EH (cell line): ENCODE measurements around the gene CEP78.
A peak's percentile ranks its signal among the peaks of the same experiment; 100 is the strongest.

ENCODE experiments used
- DNase-seq: peaks from one replicate; pipeline ENCODE4 v3.0.0-alpha.2; 2015; ENCODE audit warnings: low read depth

CEP78 gene

DNA sequence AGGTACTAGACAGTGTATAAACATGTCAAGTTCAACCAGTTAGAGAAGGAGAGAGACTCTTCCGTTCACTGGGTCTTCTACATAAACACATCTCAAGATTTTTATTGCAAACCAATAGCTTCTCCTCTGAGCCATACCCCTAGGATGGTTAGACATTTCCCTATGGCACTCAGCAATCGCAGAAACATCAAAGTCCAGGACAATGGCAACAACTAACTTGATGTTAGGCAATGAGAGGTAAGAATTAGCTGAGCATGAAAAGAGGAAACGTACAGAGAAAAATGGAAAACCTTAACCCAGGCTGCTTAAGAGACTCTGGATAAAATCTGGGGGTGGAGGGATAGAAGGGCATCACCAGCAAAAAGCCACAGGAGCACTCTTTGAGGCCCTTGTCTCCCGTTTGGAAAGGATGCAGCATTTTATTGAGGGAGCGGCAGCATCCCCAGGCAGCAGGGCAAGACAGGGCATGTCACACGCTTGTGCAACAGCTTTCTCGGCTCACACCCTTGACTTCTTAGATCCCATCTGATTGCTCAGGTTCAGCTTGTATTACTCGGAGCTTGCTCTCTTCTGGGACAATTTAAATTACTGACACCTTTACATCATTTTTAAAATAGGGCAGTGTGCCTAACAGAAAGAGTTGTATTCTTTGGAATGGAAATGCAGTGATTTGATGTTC, 52.5 kb downstream of the CEP78 start:
- DNase-seq, result no peak

DNA sequence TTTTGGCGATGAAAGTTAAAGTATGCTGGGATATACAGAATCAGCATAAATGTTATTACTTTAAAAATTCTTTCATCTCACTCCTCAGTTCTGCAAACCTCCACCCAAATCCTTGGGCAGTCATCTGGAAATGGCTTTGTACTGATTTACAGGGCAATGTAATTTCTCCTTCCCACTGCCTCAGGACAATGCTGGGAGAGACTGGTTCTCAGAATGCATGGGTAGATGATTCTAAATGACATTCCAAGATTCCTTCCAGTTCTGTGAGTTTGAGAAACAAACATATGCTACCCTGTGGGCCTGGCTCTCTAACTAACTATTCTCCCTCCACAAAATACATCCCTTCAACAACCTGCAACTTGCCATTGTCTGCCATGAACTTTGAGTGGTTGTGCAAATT, 53.6 kb downstream of the CEP78 start:
- DNase-seq, result no peak

DNA sequence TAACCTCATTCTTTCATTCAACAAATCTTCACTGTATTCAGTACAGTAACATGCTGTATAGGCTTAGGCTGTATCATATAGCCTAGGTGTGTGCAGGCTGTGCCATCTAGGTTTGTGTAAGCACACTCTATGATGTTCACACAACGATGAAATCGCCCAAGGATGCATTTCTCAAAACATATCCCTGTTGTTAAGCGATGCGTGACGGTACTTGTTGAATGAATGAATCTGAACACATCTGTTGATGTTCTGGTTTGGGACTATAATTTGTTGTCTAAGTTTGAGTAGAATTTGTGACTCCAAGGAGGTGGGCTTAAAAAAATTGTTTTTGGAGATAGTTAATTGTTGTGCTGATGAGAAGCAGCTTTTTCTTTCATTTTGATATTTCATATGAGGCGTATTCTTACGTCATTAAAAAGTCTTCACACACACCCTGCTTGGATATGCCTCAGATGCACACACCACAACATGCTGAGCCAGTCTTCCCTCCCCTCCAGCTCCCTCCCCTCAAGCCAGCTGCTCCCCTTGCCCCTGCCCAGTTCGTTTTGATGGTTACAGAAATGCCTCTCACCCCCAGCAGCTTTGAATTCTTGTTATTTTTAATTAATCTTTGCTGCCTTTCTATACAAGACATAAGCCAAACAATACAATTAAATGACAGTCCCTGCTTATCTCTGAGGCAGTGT, 55.5 kb downstream of the CEP78 start:
- DNase-seq, result no peak

GRCh38 chr9:78292026-78292425, 56.2 kb downstream of the CEP78 start:
- no peak for DNase-seq

DNA sequence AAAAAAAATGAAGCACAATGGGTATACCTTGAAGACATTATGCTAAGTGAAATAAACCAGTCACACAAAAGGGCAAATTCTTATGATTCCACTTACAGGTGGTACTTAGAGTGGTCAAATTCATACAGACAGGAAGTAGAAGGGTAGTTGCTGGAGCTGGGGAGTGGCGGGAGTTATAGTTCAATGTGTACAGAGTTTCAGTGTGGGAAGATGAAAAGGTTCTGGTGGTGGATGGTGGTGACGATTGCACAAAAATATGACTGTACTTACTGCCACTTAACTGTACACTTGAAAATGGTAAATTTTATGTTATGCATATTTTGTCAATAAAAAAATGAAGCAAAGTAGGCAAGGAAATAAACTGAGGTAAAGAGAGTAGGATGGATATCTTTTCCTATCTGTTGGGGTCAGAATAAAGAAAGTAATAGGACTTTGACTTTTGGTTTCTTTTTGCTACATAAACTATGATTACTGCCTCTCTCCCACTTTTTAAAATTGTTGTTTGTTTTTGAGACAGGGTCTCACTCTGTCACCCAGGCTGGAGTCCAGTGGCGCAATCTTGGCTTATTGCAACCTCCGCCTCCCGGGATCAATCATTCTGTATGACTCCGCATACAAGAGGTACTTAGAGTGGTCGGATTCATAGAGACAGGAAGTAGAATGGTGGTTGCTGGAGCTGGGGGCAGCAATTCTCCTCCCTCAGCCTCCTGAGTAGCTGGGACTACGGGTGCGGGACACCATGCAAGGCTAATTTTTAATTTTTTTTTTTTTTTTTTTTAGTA, 57.0 kb downstream of the CEP78 start:
- DNase-seq, result no peak

DNA sequence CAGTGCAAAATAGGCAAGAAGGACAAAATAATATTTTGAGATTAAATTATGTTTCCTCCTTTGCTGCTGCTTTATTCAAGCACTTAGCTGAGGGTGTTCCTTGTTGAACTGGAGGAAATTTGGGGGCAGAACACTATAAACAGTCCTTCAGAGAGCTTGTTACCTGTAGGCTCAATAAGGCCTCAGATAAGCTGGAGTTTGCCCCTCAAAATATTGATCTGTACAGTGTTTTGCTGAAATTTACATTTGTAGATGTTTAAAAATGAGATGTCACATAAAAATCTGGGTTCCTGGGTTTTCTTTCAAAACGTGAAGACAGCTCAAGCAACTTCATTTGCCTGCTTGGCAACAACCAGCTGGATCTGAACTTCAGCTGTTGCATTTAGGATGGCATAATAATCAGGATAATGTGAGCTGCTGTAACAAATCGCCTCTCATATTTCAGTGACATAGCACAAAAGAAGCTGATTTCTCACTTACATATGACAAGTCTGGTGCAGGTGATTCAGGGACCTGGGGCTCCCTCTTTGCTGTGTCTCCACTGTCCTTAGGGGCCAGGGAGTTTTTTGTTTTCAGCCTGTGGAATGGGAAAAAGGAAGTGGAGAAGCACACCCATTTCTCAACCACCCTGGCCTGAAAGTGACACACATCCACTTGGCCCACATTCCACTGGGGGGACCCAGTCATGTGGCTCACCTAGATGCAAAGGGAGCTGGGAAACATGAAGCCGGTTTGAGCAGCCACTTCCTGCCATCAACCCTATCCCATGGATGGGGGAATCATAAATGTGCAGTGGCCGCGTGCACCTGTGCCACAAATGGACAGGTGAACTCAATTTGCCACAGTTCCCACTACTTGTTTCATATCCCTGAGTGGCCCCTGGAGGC, 58.7 kb downstream of the CEP78 start:
- no peak for DNase-seq

DNA sequence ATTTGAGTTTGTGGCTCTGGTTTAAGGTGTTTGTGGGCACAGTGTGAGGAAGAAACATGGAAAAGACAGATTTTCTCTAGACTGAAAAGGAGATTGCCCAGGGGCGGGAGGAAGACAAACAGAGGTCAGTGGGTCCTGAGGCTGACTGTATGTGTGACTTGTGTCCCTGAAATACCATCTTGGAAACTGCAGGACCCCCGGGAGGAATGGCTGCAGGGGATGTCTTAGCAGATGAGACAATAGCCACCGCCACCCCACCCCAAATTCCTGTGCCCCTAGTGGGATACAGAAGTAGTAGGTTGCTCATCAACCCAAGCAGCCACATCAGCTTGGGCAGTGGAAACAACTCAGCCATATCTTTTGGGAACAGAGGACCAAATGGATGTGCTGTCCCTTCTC, 59.3 kb downstream of the CEP78 start:
- no peak for DNase-seq

- no peak for DNase-seq
Measured at GRCh38 chr9:78295731-78296130, 59.9 kb downstream of the CEP78 start.

DNA sequence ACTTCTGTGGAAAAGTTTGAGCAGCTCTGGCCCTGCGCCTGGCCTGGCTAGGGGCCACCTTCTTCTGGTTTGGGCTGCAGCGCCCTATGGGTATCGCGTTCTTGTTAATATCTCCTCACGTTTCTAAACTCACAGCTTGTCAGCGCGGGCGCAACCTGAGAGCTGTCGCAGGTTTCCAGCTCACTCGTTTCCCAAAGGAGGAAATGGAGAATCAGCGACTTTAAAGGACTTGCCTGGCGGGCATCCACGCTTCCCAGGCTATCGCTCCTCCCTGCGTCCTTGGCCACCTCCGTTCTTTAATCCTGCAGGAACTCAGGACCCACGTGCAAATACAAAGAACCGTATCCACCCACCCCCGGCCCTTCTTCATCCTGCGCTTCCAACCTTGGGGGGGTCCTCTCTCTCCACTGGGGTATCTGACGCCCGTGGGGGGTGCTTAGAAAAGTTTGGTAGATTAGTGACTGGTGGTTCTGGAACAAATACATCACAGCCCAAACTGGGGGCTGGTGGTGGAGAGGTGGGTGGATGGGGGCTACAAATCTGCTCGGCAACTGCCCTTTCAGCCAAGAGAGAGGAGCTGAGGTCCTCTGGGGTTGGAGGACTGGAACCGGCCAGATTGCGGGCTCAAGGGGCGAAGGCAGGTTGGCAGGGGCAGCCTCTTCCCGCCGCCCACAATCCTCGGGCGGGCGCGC, 60.5 kb downstream of the CEP78 start:
- DNase-seq, result peak; percentile 68

DNA sequence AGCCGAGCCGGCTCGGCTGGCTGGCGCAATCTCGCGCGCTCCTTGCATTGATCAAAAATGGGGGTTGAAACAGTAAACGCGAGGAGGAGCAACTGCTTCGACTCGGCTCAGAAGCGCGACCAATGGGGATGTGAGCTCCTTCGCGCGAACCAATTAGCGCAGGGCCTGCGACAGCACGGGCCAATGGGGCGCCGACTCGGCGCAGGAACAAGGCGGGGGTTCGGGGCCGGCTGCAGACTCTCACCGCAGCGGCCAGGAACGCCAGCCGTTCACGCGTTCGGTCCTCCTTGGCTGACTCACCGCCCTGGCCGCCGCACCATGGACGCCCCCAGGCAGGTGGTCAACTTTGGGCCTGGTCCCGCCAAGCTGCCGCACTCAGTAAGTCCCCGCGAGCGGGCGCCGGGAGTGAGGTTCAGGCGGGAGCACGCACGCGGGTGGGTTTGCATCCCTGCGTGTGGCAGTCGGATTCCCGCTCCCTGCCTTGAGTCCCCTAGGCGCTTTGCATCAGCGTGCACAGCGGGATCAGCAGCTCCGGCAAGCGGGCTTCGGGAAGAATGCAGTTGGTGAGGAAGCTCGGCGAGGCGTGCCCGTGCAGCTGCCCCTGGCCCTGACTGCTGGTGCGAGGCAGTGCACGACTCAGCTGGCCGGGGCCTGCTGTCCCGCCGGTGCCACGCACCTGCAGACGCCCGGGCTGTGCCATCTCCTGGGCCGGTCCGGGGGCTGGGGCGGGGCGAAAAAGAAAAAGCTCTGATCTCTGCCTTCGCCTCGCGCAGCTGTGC, 61.2 kb downstream of the CEP78 start, which contains the start of gene PSAT1:
Gene PSAT1 (plus strand): TSS at position 233 of the 779 bp plus-strand sequence. CDS start 86 bp downstream, at position 319.
- peak; percentile 98 for DNase-seq

DNA sequence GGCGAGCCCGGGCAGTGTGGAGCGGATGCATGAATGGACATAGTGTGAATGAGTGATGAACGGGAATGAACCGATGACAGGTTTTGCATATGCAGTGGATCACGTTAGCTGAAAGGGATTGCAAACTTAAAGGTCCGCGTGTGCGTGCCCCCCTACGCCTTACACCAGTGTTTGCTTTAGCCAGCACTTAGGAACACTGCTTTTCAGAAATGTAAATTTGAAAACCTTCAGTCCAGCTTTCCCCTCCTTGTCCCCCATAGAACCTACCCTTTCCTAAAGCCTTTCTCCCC, 61.7 kb downstream of the CEP78 start:
- DNase-seq, result no peak

DNA sequence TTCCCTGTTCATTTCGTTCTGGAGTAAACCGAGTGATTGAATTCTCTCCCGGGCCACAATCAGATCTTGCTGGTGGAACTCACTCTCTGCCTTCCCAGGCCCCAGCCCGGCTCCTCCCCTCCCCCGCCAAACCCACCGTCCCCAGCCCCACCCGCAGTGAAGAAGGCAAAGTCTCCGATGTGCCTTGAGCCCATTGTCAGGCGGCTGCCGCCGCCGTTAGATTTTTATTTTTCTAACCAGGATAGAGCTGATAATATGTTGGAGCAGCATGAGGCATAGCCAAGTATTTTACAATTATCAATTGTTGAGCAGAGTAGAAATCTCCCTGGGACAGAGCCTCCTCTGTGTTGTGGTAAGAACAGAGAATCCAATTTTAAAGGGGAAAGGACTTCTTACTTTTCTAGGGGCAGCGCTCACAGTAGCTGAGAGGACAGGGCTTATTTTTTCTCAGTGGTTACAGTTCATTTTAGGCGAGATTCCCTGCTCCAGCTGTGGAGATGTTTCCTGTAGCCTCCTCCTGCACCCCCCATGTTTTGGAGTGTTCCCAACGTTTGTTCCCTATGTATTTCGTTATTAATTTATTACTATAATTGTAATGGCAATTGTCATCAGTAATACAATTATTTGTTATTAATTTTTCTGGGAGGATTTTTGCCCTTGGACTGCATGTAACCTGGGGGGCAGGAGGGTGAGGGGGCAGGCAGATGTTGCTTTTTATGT, 62.3 kb downstream of the CEP78 start:
- DNase-seq, result peak; percentile 21

DNA sequence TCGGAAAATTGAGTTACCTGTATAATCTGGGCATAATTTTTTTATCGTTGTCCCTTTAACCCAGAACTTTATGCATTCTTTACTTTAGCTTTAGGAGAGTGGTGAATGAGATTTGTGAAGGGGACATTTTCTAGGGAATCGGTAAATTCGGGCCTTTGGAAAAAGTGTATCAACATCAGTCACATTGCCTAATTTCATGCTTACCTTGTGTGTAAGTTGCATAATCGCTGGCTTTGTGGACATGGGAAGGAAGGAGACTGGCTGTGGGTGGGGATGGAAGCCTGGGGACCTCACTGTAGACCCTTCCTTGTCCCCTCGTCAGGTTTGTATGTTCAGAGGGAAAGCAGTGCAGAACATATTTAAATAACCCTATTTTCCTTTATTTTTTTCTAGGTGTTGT, 64.3 kb downstream of the CEP78 start:
- DNase-seq, result no peak

- peak; percentile 22 for DNase-seq
Measured at GRCh38 chr9:78301466-78301865, 65.6 kb downstream of the CEP78 start.

- no peak for DNase-seq
Measured at GRCh38 chr9:78303377-78304062, 67.6 kb downstream of the CEP78 start.

GRCh38 chr9:78304357-78304756, 68.5 kb downstream of the CEP78 start:
- no peak for DNase-seq

GRCh38 chr9:78306222-78307076, 70.6 kb downstream of the CEP78 start:
- DNase-seq, result no peak

DNA sequence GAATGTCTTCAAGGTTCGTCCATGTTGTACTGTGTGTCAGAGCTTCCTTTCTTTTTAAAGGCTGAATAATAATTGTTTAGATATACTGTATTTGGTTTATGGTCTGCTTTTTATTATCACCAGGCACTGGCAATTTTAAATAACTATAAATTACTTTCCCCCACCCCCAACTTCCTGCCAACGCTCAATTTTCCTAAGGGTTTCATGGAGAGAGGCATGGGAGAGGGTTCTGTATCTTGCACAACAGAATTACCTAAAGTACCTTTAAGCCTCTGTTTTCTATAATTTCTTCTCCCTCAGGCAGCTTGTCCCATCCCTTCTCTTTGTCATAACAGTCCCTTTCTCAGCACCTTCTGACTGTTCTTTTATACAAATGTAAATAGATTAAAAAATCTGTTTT, 71.5 kb downstream of the CEP78 start:
- no peak for DNase-seq

DNA sequence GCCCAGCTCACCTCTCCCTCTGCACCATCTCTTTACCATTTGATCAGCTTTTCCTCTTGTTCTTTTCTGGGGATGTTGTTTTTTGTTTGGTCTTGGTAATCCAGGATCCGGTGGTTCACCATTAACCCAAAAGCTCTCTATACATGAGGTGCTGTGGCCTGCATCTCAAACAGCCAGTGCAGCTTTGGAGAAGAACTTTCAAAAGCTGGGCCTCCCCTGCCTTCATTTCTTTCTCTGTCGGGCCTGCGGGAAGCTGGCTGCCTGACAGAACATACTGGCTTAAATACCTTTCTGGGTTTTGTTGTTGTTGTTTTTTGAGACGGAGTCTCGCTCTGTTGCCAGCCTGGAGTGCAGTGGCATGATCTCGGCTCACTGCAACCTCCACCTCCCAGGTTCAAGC, 73.2 kb downstream of the CEP78 start:
- no peak for DNase-seq
